Esophagus muscularis mucosa (tissue), 3 donors: ENCODE data around the gene GPR137B.

Experiments
- CTCF ChIP-seq, 3 experiments: fragments of 200-600 bp in 2 of 3; fragments of 450-650 bp in 1 of 3; sonication (generic) in 2 of 3; IDR thresholded peaks; one replicate each; pipeline ENCODE4 v1.5.1; 2017 to 2019; ENCODE audit warnings: antibody characterized with exemption in 3 of 3, mild to moderate bottlenecking in 2 of 3, moderate library complexity in 1 of 3
- POLR2A ChIP-seq: fragments of 450-650 bp; IDR thresholded peaks from one replicate; pipeline ENCODE4 v1.6.1; 2017; ENCODE audit warnings: antibody characterized with exemption, moderate library complexity, mild to moderate bottlenecking, low read depth

DNA sequence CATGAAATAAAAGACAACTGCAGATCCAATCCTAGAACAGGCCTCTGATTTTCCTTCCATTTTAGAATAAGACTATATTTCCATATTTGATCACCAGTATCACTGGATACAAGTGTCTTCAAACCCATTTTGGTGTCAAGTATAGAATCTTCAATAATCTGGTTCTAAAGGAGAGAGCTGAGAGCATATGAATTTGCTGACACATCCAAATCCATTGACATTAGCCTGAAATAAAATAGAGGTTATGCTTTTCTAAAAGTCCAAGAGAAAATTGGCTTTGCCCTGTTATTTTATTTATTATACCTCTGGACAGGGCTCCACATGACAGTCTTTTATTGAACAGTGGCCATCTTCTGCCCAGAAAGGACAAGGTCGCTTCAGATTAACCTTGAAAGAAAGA is 110.8 kb downstream of the GPR137B start:
- TF ChIP-seq POLR2A (no peak), CTCF (IDR thresholded peaks at IDR 0.05) (no peak)
